A549 (cell line): ENCODE data around the gene MDC1.

Experiments used
- CBX2 ChIP-seq: fragments of 200-600 bp; sonication (generic); IDR thresholded peaks from 2 replicates; pipeline ENCODE4 v1.6.1; 2016; ENCODE audit warnings: low read depth, mild to moderate bottlenecking, borderline replicate concordance
- CHD2 ChIP-seq: fragments of 150-350 bp; IDR thresholded peaks from 2 replicates; pipeline ENCODE4 v1.6.1; 2014; ENCODE audit warnings: low read length; ENCODE audit not compliant: partially characterized antibody
- HDAC2 ChIP-seq: fragments of 200-600 bp; sonication (generic); IDR thresholded peaks from 2 replicates; pipeline ENCODE4 v1.6.1; 2016
- HEYL ChIP-seq: fragments of 250-450 bp; sonication (Bioruptor Pico); IDR thresholded peaks from 2 replicates; pipeline ENCODE4 v1.8.0; 2021; ENCODE audit warnings: mild to moderate bottlenecking, moderate library complexity
- HMGXB4 ChIP-seq: fragments of 250-450 bp; sonication (Bioruptor Pico); IDR thresholded peaks from 2 replicates; pipeline ENCODE4 v1.5.0; 2021; ENCODE audit warnings: mild to moderate bottlenecking, moderate library complexity, borderline replicate concordance
- POLR2A ChIP-seq: IDR thresholded peaks from 2 replicates; pipeline ENCODE4 v1.6.1; 2012; ENCODE audit warnings: mild to moderate bottlenecking, low read length
- POLR2AphosphoS2 ChIP-seq: conservative IDR thresholded peaks from 2 replicates; pipeline ENCODE4 v1.6.1; 2012; ENCODE audit warnings: low read length, improper control_type of control experiment, inconsistent platforms
- RAD21 ChIP-seq, 2 experiments: fragments of >200 bp in 1 of 2; sonication (Bioruptor Twin) in 1 of 2; formaldehyde crosslinking in 1 of 2; IDR thresholded peaks in 1 of 2; conservative IDR thresholded peaks in 1 of 2; 2 replicates in 1 of 2; 3 replicates in 1 of 2; pipeline ENCODE4 v1.6.1; 2012 to 2018; ENCODE audit warnings: inconsistent platforms in 1 of 2
- RFX5 ChIP-seq: fragments of 450-650 bp; IDR thresholded peaks from 2 replicates; pipeline ENCODE4 v1.7.1; 2014; ENCODE audit warnings: antibody characterized with exemption, mild to moderate bottlenecking, moderate library complexity
- SREBF2 ChIP-seq: fragments of 450-650 bp; IDR thresholded peaks from 2 replicates; pipeline ENCODE4 v1.6.1; 2014; ENCODE audit warnings: mild to moderate bottlenecking, moderate library complexity
- ZFP36 ChIP-seq: fragments of 450-650 bp; IDR thresholded peaks from 2 replicates; pipeline ENCODE4 v1.6.1; 2014; ENCODE audit warnings: borderline replicate concordance; ENCODE audit not compliant: partially characterized antibody
- TF ChIP-seq, protein P1 (sequence below): fragments of >200 bp; sonication (Bioruptor Twin); formaldehyde crosslinking; IDR thresholded peaks from 3 replicates; pipeline ENCODE4 v1.5.1; 2016
- TF ChIP-seq, protein P2 (sequence below): fragments of >200 bp; sonication (Bioruptor Twin); formaldehyde crosslinking; IDR thresholded peaks from 3 replicates; pipeline ENCODE4 v1.6.1; 2016

GRCh38 chr6:30678964-30679726 lies 37.9 kb downstream of the MDC1 start:
- TF ChIP-seq, protein P1, sequence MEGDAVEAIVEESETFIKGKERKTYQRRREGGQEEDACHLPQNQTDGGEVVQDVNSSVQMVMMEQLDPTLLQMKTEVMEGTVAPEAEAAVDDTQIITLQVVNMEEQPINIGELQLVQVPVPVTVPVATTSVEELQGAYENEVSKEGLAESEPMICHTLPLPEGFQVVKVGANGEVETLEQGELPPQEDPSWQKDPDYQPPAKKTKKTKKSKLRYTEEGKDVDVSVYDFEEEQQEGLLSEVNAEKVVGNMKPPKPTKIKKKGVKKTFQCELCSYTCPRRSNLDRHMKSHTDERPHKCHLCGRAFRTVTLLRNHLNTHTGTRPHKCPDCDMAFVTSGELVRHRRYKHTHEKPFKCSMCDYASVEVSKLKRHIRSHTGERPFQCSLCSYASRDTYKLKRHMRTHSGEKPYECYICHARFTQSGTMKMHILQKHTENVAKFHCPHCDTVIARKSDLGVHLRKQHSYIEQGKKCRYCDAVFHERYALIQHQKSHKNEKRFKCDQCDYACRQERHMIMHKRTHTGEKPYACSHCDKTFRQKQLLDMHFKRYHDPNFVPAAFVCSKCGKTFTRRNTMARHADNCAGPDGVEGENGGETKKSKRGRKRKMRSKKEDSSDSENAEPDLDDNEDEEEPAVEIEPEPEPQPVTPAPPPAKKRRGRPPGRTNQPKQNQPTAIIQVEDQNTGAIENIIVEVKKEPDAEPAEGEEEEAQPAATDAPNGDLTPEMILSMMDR: peak; percentile 85
- TF ChIP-seq RFX5: no peak
- TF ChIP-seq POLR2AphosphoS2: no peak
- TF ChIP-seq POLR2A: no peak
- TF ChIP-seq HDAC2: no peak
- no peak for TF ChIP-seq ZFP36
- TF ChIP-seq, protein P2, sequence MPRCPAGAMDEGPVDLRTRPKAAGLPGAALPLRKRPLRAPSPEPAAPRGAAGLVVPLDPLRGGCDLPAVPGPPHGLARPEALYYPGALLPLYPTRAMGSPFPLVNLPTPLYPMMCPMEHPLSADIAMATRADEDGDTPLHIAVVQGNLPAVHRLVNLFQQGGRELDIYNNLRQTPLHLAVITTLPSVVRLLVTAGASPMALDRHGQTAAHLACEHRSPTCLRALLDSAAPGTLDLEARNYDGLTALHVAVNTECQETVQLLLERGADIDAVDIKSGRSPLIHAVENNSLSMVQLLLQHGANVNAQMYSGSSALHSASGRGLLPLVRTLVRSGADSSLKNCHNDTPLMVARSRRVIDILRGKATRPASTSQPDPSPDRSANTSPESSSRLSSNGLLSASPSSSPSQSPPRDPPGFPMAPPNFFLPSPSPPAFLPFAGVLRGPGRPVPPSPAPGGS: no peak
- no peak for TF ChIP-seq SREBF2
- TF ChIP-seq CHD2: no peak
- TF ChIP-seq RAD21 (conservative IDR thresholded peaks at IDR 0.05 in 1 of 2, IDR thresholded peaks at IDR 0.05 in 1 of 2): peak; percentile 89 to 90
- TF ChIP-seq CBX2: no peak
- TF ChIP-seq HMGXB4: no peak
- TF ChIP-seq HEYL: no peak
